GM21723 (cell line): ENCODE measurements around the gene TARS3.

Experiments used
- ATAC-seq: cut with Tn5 transposase; IDR thresholded peaks from one replicate; pipeline ENCODE4 v1.9.1; 2021; ENCODE audit warnings: mild to moderate bottlenecking, moderate library complexity; ENCODE audit not compliant: unreplicated experiment

Gene TARS3

DNA sequence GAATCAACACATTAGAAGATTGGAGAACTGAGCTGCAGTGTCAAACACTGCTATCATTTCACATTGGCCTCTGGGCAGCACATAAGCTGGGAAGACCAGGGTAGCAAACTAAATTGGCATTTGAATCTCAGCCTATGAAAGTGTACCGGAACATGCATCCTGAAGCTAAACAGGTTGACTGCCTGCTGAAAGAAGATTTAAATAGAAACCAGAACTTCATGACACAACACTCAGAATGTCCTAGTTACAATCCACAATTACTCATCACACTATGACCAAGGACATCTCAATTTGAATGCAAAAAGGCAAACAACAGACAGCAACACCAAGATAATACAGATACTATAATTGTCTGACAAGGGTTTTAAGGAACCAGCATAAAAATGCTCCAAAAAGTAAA is 98.3 kb downstream of the TARS3 start:
- ATAC-seq = no peak

- no peak for ATAC-seq
These were observed 99.1 kb downstream of the TARS3 start for GRCh38 chr15:101625184-101625583.

DNA sequence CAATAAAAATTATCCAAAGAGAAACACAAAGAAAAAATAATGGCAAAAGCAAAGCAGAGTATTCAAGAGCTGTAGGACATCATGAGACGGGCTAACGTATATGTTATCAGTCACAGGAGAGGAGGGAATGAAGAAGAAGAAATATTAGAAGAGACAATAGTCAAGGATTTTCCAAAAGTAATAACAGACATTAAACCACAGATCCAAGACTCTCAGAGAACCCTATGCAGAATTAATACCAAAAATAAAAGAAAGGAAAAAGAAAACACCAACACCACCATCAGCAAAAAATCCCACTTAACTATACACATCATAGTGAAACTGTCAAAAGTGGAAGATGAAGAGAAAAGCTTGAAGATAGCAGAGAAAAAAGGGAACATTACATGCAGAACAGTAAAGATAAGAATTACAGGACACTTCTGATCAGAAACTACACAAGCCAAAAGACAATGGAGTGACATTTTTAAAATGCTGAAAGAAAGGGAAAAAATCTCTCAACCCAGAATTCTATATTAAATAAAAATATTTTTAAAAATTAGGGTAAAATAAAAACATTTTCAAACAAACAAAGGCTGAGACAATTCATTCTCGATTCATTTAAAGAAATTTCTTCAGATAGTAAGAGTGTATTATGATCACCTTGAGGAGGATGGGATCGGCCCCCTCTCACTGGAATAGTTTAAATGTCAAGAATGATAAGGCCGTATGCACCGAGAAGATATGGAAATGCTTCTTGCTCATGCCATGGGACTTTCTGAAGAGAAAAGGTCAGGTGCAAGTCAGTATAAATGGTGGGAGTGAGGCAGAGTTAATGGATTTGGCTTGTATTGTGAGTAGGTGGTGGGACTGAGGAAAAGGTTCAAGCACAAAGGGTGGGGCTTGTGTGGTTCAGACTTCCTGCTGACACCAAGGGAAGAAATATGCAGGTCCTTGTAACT is 100.6 kb downstream of the TARS3 start:
- ATAC-seq = no peak

DNA sequence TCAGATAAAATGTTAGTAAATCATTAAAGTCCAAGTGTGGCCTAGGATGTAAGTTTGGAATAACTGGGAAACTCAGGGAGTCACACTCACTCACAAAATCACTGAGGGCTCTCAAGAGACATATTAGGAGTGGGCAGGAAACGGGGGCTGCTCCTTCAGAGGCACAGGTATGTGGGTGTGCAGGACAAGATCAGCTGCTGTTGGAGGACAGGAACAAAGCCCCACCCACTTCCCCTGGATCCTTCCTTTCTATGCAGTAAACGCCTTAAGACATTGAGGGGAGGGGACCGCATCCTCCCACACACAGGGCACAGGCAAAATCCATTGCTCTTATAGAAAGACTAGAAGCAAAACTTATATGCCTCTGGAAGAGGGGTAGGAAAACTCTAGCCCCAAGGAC is 102.3 kb downstream of the TARS3 start:
- ATAC-seq = no peak

GRCh38 chr15:101620671-101621070 is 103.6 kb downstream of the TARS3 start:
- ATAC-seq = no peak

- ATAC-seq = no peak
These were observed 104.7 kb downstream of the TARS3 start for GRCh38 chr15:101619615-101619865.

- ATAC-seq = no peak
These were observed 105.2 kb downstream of the TARS3 start for GRCh38 chr15:101618851-101619614.

DNA sequence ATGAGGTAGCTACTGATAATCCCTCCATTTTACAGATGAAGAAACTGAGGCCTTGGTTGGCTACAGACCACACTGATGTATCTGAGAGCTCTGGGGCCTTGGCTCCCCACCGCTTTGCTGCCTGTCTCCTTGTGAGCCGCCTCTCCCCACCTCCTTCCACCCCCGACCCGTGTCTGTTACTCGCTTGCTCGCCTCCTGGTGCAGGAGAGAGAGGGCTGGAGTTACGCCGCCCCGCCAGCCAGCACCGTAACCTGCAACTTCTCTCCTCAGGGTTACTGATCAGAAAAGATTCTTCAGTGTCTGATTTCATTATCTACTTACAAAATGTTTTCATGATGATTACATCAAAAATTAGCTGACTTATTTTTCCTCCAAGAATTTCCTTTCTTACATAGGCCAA is 106.2 kb downstream of the TARS3 start:
- no peak for ATAC-seq

DNA sequence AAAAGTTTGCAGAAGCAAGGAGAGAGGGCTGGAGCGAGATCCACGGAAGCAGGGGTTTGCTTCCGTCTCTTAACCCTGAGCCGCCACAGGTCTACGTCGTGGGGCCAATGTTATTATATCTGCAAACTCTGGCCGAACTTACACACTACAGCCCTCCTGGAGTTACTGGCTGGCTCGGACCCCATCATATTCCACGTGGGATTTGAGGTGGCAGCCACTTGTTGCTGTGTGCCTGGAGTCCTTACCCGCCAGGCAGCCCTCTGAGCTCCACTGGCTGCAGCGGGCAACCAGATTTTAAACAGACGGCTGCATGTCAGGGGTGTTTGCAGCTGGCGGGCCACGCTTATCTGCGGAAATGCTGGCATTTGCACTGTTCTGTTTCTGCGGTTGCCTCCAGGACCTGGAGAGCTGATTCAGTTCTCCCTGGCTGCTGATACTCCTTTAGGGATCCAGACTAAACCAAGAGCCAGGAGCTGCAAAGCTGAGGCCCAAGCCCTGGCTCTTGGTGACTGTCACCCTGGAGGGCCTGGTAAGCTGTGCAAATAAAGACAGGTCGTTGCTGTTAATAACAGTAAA is 106.8 kb downstream of the TARS3 start:
- no peak for ATAC-seq

DNA sequence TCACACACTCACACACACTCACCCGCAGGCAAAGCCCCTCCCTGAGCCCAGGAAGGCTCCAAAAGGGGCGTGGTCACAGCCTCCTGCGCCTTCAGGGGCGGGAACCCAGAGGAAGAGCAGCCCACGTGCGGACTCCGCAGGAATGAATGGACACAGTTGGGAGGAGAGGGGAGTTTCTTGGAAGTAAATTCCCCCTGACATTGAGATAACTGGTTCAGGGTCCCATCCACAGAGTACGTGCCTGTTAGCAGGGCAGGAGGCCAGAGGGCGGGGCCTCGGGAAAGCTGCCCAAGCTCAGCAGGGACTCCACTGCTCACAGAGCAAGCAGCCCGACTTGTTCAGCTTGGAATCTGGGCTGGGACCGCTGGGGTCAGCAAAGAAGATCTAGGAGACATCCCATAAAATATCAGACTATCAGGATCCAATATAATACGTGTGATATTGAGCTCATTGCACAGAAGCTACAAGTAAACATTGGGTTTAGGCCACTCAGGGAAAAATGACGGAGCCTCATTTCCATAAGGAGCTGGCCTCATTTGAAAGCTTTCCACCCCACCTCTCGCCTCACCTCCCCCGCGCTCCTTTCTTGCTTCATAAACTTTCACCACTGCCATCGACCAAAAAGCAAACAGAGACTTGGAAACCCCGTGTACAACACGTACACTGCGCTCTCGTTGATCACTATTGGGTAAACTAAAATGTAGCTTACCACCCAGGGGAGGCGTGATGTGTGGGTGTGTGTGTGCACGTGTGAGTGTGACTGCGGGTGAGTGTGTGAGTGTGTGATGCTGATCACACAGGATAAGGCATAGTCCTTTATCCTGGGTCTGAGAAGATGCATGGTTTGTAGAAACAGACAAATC is 108.1 kb downstream of the TARS3 start:
- no peak for ATAC-seq

DNA sequence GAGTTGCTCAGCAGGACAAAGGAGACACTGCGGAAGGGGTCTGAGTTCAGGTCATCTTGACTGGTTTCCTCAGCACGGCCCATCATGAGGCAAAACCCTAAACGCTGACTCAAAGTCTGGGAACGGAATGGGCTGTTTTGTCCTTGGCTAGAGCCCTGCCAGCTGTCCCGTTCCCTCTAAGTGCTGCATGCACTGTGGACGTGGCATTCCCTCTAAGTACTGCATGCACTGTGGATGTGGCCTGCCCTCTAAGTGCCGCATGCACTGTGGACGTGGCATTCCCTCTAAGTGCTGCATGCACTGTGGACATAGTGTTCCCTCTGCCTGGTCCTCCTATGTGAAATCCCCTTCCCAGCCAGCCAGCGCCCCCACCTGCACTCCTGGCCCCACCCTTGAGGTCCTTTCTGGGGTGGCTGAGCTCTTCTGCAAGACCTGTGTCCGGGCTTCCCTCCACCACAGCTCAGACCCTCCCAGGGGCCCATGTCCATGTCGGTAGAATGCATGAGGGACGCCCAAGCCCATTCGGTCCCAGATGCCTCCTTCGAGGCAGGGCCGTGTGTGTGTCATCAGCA is 108.8 kb downstream of the TARS3 start:
- ATAC-seq = no peak

DNA sequence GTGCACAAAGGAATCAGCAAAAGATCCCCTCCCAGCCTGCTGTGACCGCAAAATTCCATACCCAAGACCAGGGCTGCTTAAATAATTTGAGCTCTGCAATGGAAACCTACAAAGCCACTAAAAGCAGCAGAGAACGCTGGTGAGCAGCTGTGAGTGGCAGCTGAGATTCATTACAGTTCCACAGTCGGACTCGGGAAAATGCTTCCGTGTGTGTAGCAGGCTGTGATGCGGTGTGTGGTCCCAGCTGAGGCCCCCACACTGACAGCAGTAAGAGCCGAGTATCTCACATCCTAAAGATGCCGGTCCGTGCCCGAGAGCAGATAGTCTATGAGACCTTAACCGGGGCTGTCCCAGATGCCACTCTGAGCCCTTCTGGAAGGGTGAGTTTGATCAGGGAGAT is 109.5 kb downstream of the TARS3 start:
- ATAC-seq = no peak

GRCh38 chr15:101614001-101614585 is 110.2 kb downstream of the TARS3 start:
- ATAC-seq = no peak

DNA sequence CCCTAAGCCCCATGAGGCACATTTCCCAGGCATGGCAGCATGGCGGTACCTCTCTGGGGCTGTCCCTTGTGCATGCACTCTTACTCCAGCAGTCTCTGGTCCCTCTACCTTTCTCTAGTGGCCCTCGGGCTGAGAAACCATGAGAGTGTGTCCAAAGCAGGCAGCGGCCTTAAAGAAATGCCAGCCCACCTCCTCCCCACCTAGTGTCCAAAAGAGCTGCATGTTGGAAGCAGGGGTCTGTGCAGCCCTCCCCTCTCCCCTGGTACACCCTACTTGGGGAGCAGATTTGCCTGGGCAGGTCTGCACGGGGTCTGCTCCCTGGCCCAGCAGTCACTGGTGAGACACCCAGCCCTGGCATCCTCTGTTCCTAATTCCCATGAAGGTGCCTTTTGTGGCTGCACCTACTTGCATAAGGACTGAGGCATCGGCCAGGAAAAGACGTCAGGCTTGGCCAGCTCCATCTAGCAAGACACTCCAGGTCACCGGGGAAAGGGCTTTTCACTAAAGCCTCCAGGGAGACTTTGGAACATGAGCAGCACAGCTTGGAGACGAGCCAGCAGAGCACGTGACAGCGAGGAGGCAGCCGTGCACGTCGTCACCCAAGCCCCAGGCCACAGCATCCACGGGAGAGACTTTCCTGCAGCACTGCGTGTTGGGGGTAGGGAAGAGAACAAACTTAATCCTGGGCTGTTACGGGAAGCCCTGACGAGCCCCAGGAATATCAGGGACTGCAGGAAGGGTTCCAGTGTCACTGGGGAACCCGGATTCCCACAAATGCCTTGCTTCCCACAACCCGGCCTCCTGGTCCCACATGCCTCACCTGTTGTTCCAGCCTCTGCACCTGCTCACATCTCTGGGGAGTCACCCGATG is 110.9 kb downstream of the TARS3 start:
- no peak for ATAC-seq

DNA sequence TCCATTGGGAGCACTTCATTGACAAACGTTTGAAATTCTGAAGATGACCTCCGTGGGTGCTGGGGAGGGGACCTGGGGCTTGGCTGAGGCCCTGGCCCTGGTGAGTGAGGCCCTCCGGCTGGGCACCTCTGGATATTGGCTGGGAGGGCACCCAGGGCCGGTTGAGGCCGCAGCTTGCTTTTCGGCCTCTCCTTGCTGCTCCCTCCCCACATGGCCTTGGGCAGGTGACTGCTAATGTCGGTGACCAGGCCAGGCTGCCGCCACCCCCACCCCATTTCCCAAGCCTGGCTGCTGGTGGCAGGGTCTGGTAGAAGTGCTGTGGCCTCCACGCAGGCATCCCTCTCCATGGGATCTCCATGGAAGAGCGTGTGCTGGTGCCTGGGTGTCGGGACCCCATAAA is 111.6 kb downstream of the TARS3 start:
- no peak for ATAC-seq

- ATAC-seq = no peak
These were observed 112.5 kb downstream of the TARS3 start for GRCh38 chr15:101611580-101612299.

GRCh38 chr15:101611007-101611406 is 113.3 kb downstream of the TARS3 start:
- ATAC-seq = no peak

GRCh38 chr15:101610611-101611000 is 113.7 kb downstream of the TARS3 start:
- ATAC-seq = no peak
